ENCODE measurements around the gene OR4D2.

OR4D2 gene

DNA sequence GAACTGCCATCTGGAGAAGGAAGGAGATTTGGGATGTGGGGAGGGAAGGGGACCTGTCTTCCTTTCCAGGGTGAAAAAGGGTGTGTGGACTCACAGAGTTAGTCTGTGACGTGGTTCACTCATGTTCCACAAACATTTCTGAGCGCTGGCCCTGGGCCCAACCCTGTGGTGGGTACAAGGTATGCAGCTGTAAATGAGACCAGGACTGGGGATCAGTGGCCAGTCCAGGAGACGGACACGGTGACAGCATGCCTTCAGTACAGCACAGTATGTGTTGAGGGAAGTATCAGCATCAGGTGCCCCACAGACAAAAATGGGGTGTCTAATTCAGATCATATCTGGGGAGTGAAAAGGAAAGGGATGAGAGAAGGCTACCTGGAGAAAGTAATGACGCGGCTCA is 20.3 kb downstream of the OR4D2 start:
- no peak for DNase-seq (ENCODE audit: extremely low spot score)
- CTCF ChIA-PET, result no interaction called here
- POLR2A ChIA-PET, result no interaction called here
- TF ChIP-seq CTBP1 (IDR thresholded peaks at IDR 0.05; ENCODE audit: borderline replicate concordance) (no peak), FOXK2 (IDR thresholded peaks at IDR 0.05) (no peak), LEF1 (IDR thresholded peaks at IDR 0.05; ENCODE audit: borderline replicate concordance) (no peak), HDGF (IDR thresholded peaks at IDR 0.05; ENCODE audit: borderline replicate concordance) (no peak)
- TF ChIP-seq, protein P1, sequence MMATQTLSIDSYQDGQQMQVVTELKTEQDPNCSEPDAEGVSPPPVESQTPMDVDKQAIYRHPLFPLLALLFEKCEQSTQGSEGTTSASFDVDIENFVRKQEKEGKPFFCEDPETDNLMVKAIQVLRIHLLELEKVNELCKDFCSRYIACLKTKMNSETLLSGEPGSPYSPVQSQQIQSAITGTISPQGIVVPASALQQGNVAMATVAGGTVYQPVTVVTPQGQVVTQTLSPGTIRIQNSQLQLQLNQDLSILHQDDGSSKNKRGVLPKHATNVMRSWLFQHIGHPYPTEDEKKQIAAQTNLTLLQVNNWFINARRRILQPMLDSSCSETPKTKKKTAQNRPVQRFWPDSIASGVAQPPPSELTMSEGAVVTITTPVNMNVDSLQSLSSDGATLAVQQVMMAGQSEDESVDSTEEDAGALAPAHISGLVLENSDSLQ (IDR thresholded peaks at IDR 0.05), result no peak

DNA sequence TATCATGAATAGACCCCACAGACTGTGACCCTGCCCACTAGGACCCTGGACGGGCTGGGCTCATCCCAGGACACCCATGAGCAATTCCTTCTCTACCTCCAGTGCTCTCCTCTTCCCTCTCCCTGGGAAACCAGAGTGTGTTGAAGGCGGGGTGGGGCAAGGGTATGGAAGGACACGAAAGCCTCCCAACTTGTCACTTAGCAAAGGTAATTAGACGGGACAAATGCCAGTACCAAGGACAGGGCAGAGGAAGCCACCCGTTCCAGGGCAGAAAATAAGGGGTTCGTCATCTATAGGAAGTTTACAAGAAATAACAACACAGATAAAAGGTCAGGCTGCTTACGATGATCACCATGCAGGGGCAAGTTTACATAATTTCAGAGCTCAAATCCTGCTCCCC is 20.9 kb downstream of the OR4D2 start:
- TF ChIP-seq, protein P1 (IDR thresholded peaks at IDR 0.05), result no peak
- TF ChIP-seq NFRKB (IDR thresholded peaks at IDR 0.05) (no peak), SUZ12 (IDR thresholded peaks at IDR 0.05) (no peak), LEF1 (IDR thresholded peaks at IDR 0.05; ENCODE audit: borderline replicate concordance) (no peak), CTBP1 (IDR thresholded peaks at IDR 0.05; ENCODE audit: borderline replicate concordance) (no peak), HDGF (IDR thresholded peaks at IDR 0.05; ENCODE audit: borderline replicate concordance) (no peak), ARNT (IDR thresholded peaks at IDR 0.05) (no peak)
- POLR2A ChIA-PET, result no interaction called here
- no peak for DNase-seq (ENCODE audit: extremely low spot score)
- CTCF ChIA-PET, result no interaction called here

DNA sequence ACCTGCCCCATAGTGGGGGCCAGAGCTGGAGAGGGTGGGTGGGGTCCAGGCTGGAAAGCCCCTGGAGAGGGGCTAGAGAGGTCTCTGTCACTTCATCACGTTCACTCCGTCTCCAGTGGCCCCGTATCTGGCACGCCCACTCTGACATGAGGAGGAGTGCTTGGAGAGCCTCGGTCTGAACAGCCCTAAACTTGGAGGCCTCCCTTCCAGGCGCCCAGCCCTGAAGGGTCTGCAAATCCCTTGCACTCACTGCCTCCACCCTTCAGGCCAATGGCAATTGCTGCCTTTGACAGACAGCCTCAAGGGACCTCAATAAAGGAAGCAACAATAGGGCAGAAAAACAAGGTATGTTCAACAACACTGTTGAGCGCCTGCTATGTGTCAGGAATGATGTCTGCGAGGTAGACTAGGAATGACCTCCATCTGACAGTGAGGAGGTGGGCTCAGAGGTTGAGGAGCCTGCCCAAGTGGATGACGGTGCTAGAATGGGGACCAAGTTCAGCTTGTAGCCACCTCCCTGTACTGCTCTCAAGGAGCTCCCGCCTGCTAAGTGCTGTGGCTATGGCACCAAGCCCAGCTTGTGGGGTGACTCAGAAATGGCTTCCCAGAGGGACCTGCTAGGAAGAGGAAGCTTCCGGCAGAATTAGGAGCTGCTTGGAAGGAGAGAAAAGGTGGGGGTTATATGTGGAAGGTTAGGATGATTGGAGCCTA is 22.8 kb downstream of the OR4D2 start:
- CTCF ChIA-PET, result interaction anchor here (3.8 kb wide), 1 partner anchor 11 kb away, joined by 15 read pairs; no protein-coding TSS in a partner anchor
- POLR2A ChIA-PET, result no interaction called here
- DNase-seq (ENCODE audit: extremely low spot score), result no peak
- no peak for TF ChIP-seq BHLHE40 (IDR thresholded peaks at IDR 0.05; ENCODE audit: borderline replicate concordance)
- no peak for TF ChIP-seq SP1 (IDR thresholded peaks at IDR 0.05)
- TF ChIP-seq ZNF384 (IDR thresholded peaks at IDR 0.05), result no peak
- no peak for TF ChIP-seq NFRKB (IDR thresholded peaks at IDR 0.05)
- TF ChIP-seq TARDBP (IDR thresholded peaks at IDR 0.05), result no peak
- TF ChIP-seq, protein P1 (IDR thresholded peaks at IDR 0.05), result no peak
- no peak for TF ChIP-seq FOXM1 (IDR thresholded peaks at IDR 0.05; ENCODE audit: borderline replicate concordance)
- no peak for TF ChIP-seq LEF1 (IDR thresholded peaks at IDR 0.05; ENCODE audit: borderline replicate concordance)
- no peak for TF ChIP-seq ARNT (IDR thresholded peaks at IDR 0.05)
- TF ChIP-seq ELF4 (IDR thresholded peaks at IDR 0.05), result no peak
- no peak for TF ChIP-seq FOXK2 (IDR thresholded peaks at IDR 0.05)
- no peak for TF ChIP-seq HDGF (IDR thresholded peaks at IDR 0.05; ENCODE audit: borderline replicate concordance)
- no peak for TF ChIP-seq CTBP1 (IDR thresholded peaks at IDR 0.05; ENCODE audit: borderline replicate concordance)
- no peak for TF ChIP-seq SUZ12 (IDR thresholded peaks at IDR 0.05)
- TF ChIP-seq FOXA1 (IDR thresholded peaks at IDR 0.05), result no peak
- no peak for TF ChIP-seq L3MBTL2 (conservative IDR thresholded peaks at IDR 0.05)

DNA sequence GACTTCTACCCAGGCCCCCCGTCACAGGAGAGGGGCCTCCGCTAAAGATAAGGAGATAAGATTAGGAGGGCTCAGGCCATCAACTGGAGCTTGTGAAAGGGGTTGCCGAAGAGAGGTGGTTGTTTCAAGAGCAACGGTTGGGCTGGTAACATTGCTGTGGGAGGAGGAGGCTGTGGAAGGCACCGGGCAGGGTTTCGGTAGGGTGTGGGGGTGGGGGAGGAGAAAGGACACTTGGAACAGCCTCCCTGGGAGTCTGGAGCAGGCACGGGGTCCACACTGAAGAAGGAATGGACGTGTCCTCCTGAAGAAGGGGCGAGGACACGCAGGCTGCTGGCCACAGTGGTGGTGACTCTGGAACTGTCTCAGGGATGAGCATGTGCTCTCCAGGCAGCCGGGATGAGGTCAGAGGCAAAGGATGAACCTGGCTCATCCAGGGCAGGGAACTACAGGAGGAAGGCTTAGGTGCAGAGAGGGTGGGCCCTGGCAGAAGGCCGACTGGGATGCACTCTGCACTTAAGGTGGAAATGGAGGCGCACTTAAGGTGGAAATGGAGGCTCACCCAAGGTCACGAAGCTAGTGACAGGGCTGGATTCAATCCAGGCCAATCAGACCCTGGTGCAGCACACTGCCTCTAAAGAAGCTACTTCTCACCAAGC is 24.6 kb downstream of the OR4D2 start:
- no peak for TF ChIP-seq TARDBP (IDR thresholded peaks at IDR 0.05)
- no peak for TF ChIP-seq CTBP1 (IDR thresholded peaks at IDR 0.05; ENCODE audit: borderline replicate concordance)
- TF ChIP-seq HDGF (IDR thresholded peaks at IDR 0.05; ENCODE audit: borderline replicate concordance), result no peak
- TF ChIP-seq ARNT (IDR thresholded peaks at IDR 0.05), result no peak
- no peak for TF ChIP-seq SUZ12 (IDR thresholded peaks at IDR 0.05)
- no peak for TF ChIP-seq FOXA1 (IDR thresholded peaks at IDR 0.05)
- no peak for DNase-seq (ENCODE audit: extremely low spot score)
- CTCF ChIA-PET, result interaction anchor here (0.7 to 3.8 kb wide), 2 partner anchors 9 to 14 kb away, joined by 3 to 15 read pairs; no protein-coding TSS in a partner anchor
- POLR2A ChIA-PET, result interaction anchor here (0.5 to 1.1 kb wide), 2 partner anchors 9 to 151 kb away, joined by 3 read pairs; no protein-coding TSS in a partner anchor

DNA sequence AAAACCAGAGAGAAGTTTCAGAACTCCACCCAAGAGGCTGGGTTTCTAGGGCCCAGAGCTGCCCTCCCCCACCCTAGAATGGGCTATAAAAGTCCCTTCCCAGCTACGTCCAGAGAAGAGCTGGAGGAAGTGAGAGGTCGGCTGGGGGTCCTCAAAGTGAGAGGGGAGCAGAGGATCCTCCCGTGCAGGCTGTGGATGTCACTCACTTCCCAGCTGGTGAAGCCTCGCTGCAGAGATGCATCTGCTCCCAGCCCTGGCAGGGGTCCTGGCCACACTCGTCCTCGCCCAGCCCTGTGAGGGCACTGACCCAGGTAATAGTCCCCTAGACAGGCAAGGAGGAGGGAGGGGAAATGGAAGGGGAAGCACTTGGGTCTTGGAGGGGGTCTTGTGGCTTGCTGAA is 25.8 kb downstream of the OR4D2 start, which contains the start of gene EPX:
Gene EPX (plus strand): TSS at position 115 of the 400 bp plus-strand sequence. CDS start 121 bp downstream, at position 236.
- no peak for DNase-seq (ENCODE audit: extremely low spot score)
- ChIA-PET CTCF (interaction anchor here (3.8 kb wide), 1 partner anchor 8 kb away, joined by 15 read pairs; no protein-coding TSS in a partner anchor), POLR2A (no interaction called here)
- TF ChIP-seq NFRKB (IDR thresholded peaks at IDR 0.05), result no peak
- TF ChIP-seq, protein P1 (IDR thresholded peaks at IDR 0.05), result no peak

DNA sequence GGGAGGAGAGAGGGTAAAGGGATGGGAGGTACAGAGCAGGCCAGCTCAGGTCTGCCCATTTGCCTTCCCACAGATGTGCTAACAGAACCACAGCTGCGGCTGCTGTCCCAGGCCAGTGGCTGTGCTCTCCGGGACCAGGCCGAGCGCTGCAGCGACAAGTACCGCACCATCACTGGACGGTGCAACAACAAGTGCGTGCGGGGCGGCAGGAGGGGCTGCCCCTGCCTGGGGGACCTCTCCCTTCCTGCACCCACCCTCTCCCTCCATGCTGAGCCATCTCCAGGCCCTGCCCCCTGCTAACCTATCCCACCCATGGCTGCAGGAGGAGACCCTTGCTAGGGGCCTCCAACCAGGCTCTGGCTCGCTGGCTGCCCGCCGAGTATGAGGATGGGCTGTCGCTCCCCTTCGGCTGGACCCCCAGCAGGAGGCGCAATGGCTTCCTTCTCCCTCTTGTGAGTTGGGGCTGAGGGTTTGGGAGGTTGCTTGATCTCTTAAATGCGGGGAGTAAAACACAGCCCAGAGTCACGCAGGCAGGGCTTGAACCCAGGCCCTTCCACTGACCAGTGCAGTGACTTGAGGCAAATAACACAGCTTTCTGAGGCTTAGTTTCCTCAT is 27.0 kb downstream of the OR4D2 start:
- DNase-seq (ENCODE audit: extremely low spot score), result no peak
- POLR2A ChIA-PET, result no interaction called here
- CTCF ChIA-PET, result interaction anchor here (1.0 kb wide), 1 partner anchor 9 kb away, joined by 3 read pairs; no protein-coding TSS in a partner anchor
- TF ChIP-seq CTBP1 (IDR thresholded peaks at IDR 0.05; ENCODE audit: borderline replicate concordance), result no peak
- TF ChIP-seq ELF4 (IDR thresholded peaks at IDR 0.05), result no peak
- no peak for TF ChIP-seq ARNT (IDR thresholded peaks at IDR 0.05)
- no peak for TF ChIP-seq ZNF384 (IDR thresholded peaks at IDR 0.05)
- TF ChIP-seq SUZ12 (IDR thresholded peaks at IDR 0.05), result no peak
- TF ChIP-seq, protein P1 (IDR thresholded peaks at IDR 0.05), result no peak
- no peak for TF ChIP-seq FOXM1 (IDR thresholded peaks at IDR 0.05; ENCODE audit: borderline replicate concordance)
- no peak for TF ChIP-seq HDGF (IDR thresholded peaks at IDR 0.05; ENCODE audit: borderline replicate concordance)
- no peak for TF ChIP-seq FOXK2 (IDR thresholded peaks at IDR 0.05)
- no peak for TF ChIP-seq BHLHE40 (IDR thresholded peaks at IDR 0.05; ENCODE audit: borderline replicate concordance)
- no peak for TF ChIP-seq FOXA1 (IDR thresholded peaks at IDR 0.05)
- TF ChIP-seq L3MBTL2 (conservative IDR thresholded peaks at IDR 0.05), result no peak
- TF ChIP-seq NFRKB (IDR thresholded peaks at IDR 0.05), result no peak
- no peak for TF ChIP-seq LEF1 (IDR thresholded peaks at IDR 0.05; ENCODE audit: borderline replicate concordance)
- no peak for TF ChIP-seq SP1 (IDR thresholded peaks at IDR 0.05)
- no peak for TF ChIP-seq TARDBP (IDR thresholded peaks at IDR 0.05)

Data from HEK293T (cell line).